HG03432 (cell line): ENCODE data around the gene TCN2.
"Not testable (repeated sequence)": the region's sequence is repeated elsewhere in the genome, so short reads cannot be mapped to it uniquely, and the experiment has no call there.

ENCODE experiments used
- ATAC-seq: cut with Tn5 transposase; IDR thresholded peaks from one replicate; pipeline ENCODE4 v1.9.1; 2021; ENCODE audit warnings: mild to moderate bottlenecking, moderate library complexity; ENCODE audit not compliant: unreplicated experiment

The TCN2 gene

GRCh38 chr22:30606455-30607299 lies at the start of gene TCN2:
TSS of gene TCN2 (plus strand) at chr22:30607174. CDS start at chr22:30607332, 158 bp downstream.
- ATAC-seq = peak; percentile 50

GRCh38 chr22:30557243-30557642 lies 49.7 kb upstream of the TCN2 start:
- ATAC-seq = no peak

GRCh38 chr22:30559889-30560288 lies 47.1 kb upstream of the TCN2 start:
- no peak for ATAC-seq

DNA sequence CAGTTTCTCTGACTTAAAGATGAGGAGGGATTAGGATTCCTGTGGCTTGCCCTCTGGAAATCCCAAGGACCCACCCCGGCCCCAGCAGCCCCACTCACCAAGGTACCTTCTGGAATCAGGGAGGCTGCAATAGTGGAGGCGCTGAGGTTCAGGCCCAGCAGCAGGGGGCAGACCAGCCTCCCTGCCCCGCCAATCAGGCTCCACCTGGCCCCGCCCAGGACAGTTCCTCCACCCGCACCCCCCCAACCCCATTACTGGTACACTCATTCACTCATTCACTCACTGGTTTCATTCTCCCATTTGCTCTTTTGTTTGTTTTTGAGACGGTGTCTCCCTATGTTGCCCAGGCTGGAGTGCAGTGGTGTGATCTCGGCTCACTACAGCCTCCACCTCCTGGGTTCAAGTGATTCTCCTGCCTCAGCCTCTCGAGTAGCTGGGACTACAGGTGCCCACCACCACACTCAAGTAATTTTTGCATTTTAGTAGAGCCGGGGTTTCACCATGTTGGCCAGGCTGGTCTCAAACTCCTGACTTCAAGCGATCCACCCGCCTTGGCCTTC lies 46.3 kb upstream of the TCN2 start:
- not testable (repeated sequence) for ATAC-seq

DNA sequence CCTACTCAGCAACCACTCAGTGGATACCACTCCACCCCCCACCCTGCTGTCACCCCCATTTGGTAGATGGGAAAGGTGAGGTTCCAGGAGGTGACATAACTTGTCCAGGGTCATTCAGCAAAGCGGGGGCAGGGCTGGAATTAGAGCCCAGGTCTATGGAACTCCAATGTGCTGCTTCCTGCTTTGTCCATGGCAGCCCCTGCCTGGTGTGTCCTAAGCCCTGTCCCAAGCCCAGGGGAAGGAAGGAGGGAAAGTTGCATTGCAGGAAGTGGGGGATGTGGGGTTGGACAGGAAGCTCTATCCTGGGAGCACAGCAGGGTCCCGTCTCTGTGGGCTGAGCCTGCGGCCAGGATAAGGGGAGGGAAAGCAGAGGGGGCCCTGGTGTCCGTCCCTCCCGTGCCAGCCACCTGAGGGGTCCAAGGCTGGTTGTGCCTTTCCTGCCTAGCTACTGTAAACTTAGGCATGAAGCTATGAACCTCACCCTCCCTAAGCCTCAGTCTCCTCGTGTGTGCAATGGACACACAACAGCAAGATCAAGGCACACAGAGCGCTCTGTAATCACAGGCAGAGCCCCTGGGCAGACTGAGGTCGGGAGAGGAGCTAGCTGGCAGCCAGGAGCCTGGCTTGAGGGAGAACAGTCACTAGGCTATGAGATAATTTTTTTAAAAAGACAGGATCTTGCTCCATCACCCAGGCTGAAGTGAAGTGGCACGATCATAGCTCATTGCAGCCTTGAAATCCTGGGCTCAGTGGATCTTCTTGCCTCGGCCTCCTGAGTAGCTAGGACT lies 45.4 kb upstream of the TCN2 start:
- ATAC-seq = no peak

DNA sequence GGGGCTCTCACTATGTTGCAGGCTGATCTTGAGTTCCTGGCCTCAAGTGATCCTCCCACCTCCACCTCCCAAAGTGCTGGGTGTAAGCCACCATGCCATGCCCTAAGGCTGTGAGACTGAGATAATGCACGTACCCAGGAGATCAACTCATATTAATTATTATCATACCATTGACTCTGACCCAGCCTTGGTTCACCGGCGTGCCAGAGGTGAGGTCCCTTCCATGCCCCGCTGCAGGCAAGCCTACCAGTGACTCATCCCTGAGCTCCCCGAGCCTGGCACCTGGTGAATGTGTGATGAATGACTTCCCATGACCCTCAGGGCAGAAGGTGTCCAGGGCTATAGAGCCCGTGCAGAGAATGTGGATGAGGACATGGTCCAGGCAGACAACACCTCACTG lies 44.6 kb upstream of the TCN2 start:
- no peak for ATAC-seq

DNA sequence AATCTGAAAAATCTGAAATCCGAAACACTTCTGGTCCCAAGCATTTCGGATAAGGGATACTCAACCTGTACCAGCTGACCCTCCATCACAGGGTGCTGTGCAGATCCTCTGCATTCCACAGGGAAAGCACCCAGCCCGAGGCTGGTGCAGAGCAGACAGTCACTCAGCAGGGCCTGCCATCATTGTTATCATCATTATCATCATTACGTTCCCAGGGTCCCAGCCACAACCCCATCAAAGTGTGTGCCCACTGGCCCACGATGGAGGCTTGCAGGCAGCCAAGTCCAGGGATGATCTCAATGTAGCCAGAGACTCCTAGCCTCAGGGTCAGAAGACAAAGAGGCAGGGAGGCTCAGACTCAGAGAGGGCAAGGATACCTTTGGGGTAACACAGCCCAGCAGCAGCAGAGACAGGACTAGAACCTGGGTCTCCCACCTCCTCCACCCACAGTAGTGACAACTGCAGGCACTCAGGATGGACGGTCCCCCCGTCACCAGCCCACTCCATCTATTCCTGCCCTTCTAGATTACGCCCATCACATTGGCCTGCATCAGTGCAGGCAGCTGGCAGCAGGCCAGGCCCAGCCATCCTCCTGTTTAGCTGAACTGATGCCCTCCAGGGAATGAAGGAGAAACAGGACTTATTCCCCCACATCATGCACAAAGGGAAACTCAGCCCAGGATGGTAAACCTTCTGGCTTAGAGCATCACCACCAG lies 42.8 kb upstream of the TCN2 start:
- no peak for ATAC-seq

GRCh38 chr22:30564761-30565119 lies 42.2 kb upstream of the TCN2 start:
- ATAC-seq = no peak

DNA sequence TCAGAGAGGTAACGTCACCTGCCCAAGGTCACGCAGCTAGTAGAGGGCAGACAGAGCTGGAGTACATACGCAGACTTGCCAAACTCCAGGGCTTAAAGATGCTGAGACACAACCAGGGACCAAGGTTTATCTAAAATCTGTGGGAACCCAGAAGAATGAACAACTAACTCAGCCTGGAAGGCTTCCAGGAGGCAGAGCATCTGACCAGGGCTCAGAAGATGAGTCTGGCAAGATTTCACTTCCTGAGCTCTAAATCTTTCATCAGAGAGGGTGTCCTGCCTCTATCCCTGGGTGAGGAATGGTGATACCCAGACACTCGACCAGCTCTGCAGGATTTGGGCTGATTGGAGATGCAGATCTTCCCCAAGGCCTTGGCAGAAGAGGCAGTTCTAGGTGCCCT lies 41.6 kb upstream of the TCN2 start:
- no peak for ATAC-seq

- ATAC-seq = no peak
These were observed 40.8 kb upstream of the TCN2 start for GRCh38 chr22:30566125-30566524.

- ATAC-seq = not testable (repeated sequence)
These were observed 39.7 kb upstream of the TCN2 start for GRCh38 chr22:30567277-30567676.

GRCh38 chr22:30568137-30568805 lies 38.7 kb upstream of the TCN2 start:
- ATAC-seq = no peak

DNA sequence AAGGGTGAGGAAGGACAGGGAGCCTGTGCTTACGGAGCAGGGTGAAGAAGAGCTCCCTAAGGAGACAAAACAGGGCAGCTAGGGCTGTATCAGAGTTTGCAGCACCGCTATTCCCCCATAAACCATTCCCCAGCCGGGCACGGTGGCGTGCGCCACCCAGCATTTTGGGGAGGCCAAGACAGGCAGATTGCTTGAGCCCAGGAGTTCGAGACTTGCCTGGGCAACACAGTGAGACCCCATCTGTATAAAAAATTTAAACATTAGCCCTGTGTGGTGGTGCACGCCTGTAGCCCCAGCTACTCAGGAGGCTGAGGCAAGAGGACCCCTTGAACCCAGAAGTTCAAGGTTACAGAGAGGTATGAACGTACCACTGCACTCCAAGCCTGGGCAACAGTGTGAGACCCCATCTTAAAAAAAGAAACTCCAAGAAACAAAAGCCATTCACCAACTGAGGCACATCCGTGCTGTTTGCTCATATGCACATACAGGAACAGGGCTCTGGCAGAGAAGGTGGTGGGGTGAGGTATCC lies 37.2 kb upstream of the TCN2 start:
- ATAC-seq = no peak

DNA sequence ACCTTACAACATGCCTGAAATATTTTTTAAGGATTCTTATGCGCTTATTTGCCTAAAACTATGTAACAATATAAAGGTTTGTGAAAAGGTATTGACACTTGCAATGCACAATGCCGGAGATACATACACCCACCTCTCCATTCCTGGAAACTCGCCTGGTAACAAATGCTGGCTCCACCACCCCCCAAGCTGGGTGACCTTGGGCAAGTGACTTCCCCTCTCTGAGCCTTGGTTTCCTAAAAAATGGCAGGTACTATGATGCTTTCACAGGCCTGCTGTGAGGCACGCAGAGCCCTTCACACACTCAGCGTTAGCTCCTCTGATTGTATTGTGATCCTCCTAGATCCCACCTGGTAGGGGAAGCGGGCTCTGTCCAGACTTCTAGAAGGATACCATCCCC lies 34.8 kb upstream of the TCN2 start:
- no peak for ATAC-seq

GRCh38 chr22:30572840-30573593 lies 34.0 kb upstream of the TCN2 start:
- ATAC-seq = no peak

- ATAC-seq = no peak
These were observed 33.3 kb upstream of the TCN2 start for GRCh38 chr22:30573594-30574094.

- no peak for ATAC-seq
These were observed 32.6 kb upstream of the TCN2 start, which contains the start of gene GAL3ST1 for GRCh38 chr22:30574095-30574981. TSS of gene GAL3ST1 (minus strand) at chr22:30574665. CDS start at chr22:30557392, 17,273 bp downstream.

GRCh38 chr22:30574997-30575671 lies 31.8 kb upstream of the TCN2 start:
- ATAC-seq = no peak
